GM23338 (cell line): Measurements from ENCODE around the gene MYO5C. TPM values are rescaled to one million over a fixed set of nuclear protein-coding genes. Genes with fewer than 3 reads are reported as not detected.

Source experiments
- ATAC-seq: fragments of 200-7000 bp; cut with Tn5 transposase; 3 replicates; pipeline ENCODE4 v1.9.1; 2020
- DNase-seq: peaks from one replicate; pipeline ENCODE4 v3.0.0-alpha.2; 2015; ENCODE audit warnings: low spot score
- H2AFZ ChIP-seq: fragments of 200-600 bp; sonication (generic); 2 replicates; pipeline ENCODE4 v1.8.0; 2016; ENCODE audit warnings: antibody characterized with exemption, mild to moderate bottlenecking, moderate library complexity
- H3F3A ChIP-seq: fragments of 200-600 bp; sonication (generic); replicated peaks from 2 replicates; pipeline ENCODE4 v1.8.0; 2017; ENCODE audit warnings: antibody characterized with exemption, mixed run types, low read depth
- H3K27ac ChIP-seq: fragments of 200-600 bp; sonication (generic); 2 replicates; pipeline ENCODE4 v1.6.1; 2016; ENCODE audit warnings: low read depth
- H3K27me3 ChIP-seq: fragments of 200-600 bp; sonication (generic); 2 replicates; pipeline ENCODE4 v1.8.0; 2016; ENCODE audit warnings: mild to moderate bottlenecking, mixed run types, moderate library complexity; ENCODE audit not compliant: insufficient read depth
- H3K36me3 ChIP-seq: fragments of 200-600 bp; sonication (generic); 2 replicates; pipeline ENCODE4 v1.8.0; 2016; ENCODE audit warnings: mild to moderate bottlenecking; ENCODE audit not compliant: insufficient read depth
- H3K4me1 ChIP-seq: fragments of 200-600 bp; sonication (generic); 2 replicates; pipeline ENCODE4 v1.8.0; 2016; ENCODE audit warnings: mild to moderate bottlenecking, moderate library complexity; ENCODE audit not compliant: insufficient read depth
- H3K4me2 ChIP-seq: fragments of 200-600 bp; sonication (generic); 2 replicates; pipeline ENCODE4 v1.7.1; 2017; ENCODE audit warnings: mixed run types
- H3K4me3 ChIP-seq: fragments of 200-600 bp; sonication (generic); 2 replicates; pipeline ENCODE4 v1.6.1; 2016; ENCODE audit warnings: mixed run types
- H3K79me2 ChIP-seq: fragments of 200-600 bp; sonication (generic); replicated peaks from 2 replicates; pipeline ENCODE4 v1.8.0; 2017; ENCODE audit warnings: mild to moderate bottlenecking; ENCODE audit not compliant: insufficient read depth
- H3K9me2 ChIP-seq: fragments of 200-600 bp; sonication (generic); 2 replicates; pipeline ENCODE4 v1.8.0; 2017; ENCODE audit not compliant: insufficient read depth
- H4K20me1 ChIP-seq: fragments of 200-600 bp; sonication (generic); replicated peaks from 2 replicates; pipeline ENCODE4 v1.8.0; 2017; ENCODE audit warnings: mild to moderate bottlenecking; ENCODE audit not compliant: insufficient read depth
- H3K27ac Mint-ChIP-seq: 2 replicates; pipeline ENCODE4 v1.8.0; 2020; ENCODE audit warnings: inconsistent platforms, mild to moderate bottlenecking, moderate library complexity, mixed read lengths
- H3K27me3 Mint-ChIP-seq: 3 replicates; pipeline ENCODE4 v1.8.0; 2022; ENCODE audit warnings: low read depth, mild to moderate bottlenecking, moderate library complexity, mixed read lengths, inconsistent platforms; ENCODE audit not compliant: insufficient read depth, poor library complexity
- H3K36me3 Mint-ChIP-seq: 3 replicates; pipeline ENCODE4 v1.8.0; 2021; ENCODE audit warnings: low read depth, mild to moderate bottlenecking, inconsistent platforms, moderate library complexity, mixed read lengths
- H3K4me1 Mint-ChIP-seq: 3 replicates; pipeline ENCODE4 v1.8.0; 2020; ENCODE audit warnings: mild to moderate bottlenecking, inconsistent platforms, mixed read lengths
- H3K4me3 Mint-ChIP-seq: 3 replicates; pipeline ENCODE4 v1.8.0; 2021; ENCODE audit warnings: moderate library complexity, mild to moderate bottlenecking, inconsistent platforms, mixed read lengths
- H3K9me3 Mint-ChIP-seq: 3 replicates; pipeline ENCODE4 v1.8.0; 2020; ENCODE audit warnings: moderate library complexity, mild to moderate bottlenecking, inconsistent platforms, mixed read lengths
- CREB1 ChIP-seq: fragments of 250-450 bp; sonication (Bioruptor Pico); IDR thresholded peaks from 2 replicates; pipeline ENCODE4 v1.5.0; 2020; ENCODE audit warnings: low read depth, mild to moderate bottlenecking, moderate library complexity
- EZH2 ChIP-seq: fragments of 200-600 bp; sonication (generic); IDR thresholded peaks from one replicate; pipeline ENCODE4 v1.8.0; 2017; ENCODE audit warnings: antibody characterized with exemption, mild to moderate bottlenecking, low read depth; ENCODE audit not compliant: unreplicated experiment
- STAT1 ChIP-seq: IDR thresholded peaks from one replicate; pipeline ENCODE4 v1.6.1; 2016; ENCODE audit warnings: antibody characterized with exemption; ENCODE audit not compliant: unreplicated experiment
- ZNF114 ChIP-seq: fragments of 250-450 bp; sonication (Bioruptor Pico); IDR thresholded peaks from 2 replicates; pipeline ENCODE4 v1.5.0; 2020; ENCODE audit warnings: mild to moderate bottlenecking, moderate library complexity
- ZNF331 ChIP-seq: fragments of 250-450 bp; sonication (Bioruptor Pico); IDR thresholded peaks from 2 replicates; pipeline ENCODE4 v1.5.0; 2020; ENCODE audit warnings: low read depth, mild to moderate bottlenecking, moderate library complexity
- polyA plus RNA-seq: library from polyadenylated mRNA; unstranded; fragments of >200 nt; fragmentation: Nextera tagmentation; extraction: Ambion mirVana; gene quantifications from 2 replicates; pipeline ENCODE4 v1.2.1, GENCODE V29; 2016
- total RNA-seq: library from RNA; depleted of rRNA; stranded (reverse); fragments of >200 nt; shearing (Covaris generic); gene quantifications from 2 replicates; pipeline ENCODE4 v1.2.3, GENCODE V29; 2014
- TF ChIP-seq, protein P1 (sequence below): IDR thresholded peaks from 2 replicates; pipeline ENCODE4 v1.6.1; 2016; ENCODE audit warnings: antibody characterized with exemption
- TF ChIP-seq, protein P2 (sequence below): fragments of 250-450 bp; sonication (Bioruptor Pico); IDR thresholded peaks from 2 replicates; pipeline ENCODE4 v1.5.0; 2020; ENCODE audit warnings: mild to moderate bottlenecking, moderate library complexity

MYO5C gene
- total and polyA plus RNA-seq, 2 experiments from 2014 or later = 7.9 to 28.8 TPM

DNA sequence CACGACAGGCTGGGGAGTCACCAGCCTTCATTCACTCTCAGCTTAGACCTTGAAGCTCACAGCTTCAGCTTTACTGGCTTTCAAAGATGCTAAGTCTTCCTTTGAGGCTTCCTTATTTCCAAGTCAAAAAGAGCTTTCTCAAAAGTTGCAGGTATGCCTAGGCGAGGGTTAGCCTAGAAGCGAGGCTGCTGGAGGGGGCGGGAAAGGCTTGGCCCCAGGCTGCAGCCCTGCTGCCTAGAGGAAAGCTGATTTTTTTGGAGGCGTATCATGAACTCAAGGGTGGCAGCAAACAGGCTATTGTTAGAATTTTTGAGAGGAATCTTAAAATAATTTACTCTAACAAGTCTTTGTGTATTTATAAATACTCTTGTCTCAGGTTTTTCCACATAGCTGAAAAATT, 37.1 kb downstream of the MYO5C start:
- Histone ChIP-seq H3K4me2 (no peak overlapping the region), H3K27me3 (no peaks in the 10 kb centered on the region), H3K4me3 (no peak overlapping the region), H4K20me1 (no peaks in the 10 kb centered on the region), H3K4me1 (peaks cover 24% of the 10 kb centered on the region), H3F3A (peaks cover 2% of the 10 kb centered on the region; the same call in 1 of the 2 replicates), H3K36me3 (no peaks in the 10 kb centered on the region; the same call in 1 of the 2 replicates), H3K27ac (peak overlapping the region; percentile 65), H3K9me2 (no peaks in the 10 kb centered on the region), H3K79me2 (no peaks in the 10 kb centered on the region), H2AFZ (no peak overlapping the region)
- peaks cover 52% of the 10 kb centered on the region for H3K4me1 Mint-ChIP-seq
- peak overlapping the region; percentile 50 for H3K27ac Mint-ChIP-seq
- H3K9me3 Mint-ChIP-seq = no peaks in the 10 kb centered on the region; the same call in 2 of the 3 replicates
- peak; percentile 13 for DNase-seq
- H3K36me3 Mint-ChIP-seq = peaks cover 40% of the 10 kb centered on the region
- peak; percentile 5 for ATAC-seq
- TF ChIP-seq ZNF331 (CRISPR knock-in tag) (no peak), EZH2 (no peak), ZNF114 (CRISPR knock-in tag) (no peak), CREB1 (CRISPR knock-in tag) (no peak), STAT1 (no peak)
- TF ChIP-seq, protein P1, sequence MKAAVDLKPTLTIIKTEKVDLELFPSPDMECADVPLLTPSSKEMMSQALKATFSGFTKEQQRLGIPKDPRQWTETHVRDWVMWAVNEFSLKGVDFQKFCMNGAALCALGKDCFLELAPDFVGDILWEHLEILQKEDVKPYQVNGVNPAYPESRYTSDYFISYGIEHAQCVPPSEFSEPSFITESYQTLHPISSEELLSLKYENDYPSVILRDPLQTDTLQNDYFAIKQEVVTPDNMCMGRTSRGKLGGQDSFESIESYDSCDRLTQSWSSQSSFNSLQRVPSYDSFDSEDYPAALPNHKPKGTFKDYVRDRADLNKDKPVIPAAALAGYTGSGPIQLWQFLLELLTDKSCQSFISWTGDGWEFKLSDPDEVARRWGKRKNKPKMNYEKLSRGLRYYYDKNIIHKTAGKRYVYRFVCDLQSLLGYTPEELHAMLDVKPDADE = no peak
- TF ChIP-seq, protein P2, sequence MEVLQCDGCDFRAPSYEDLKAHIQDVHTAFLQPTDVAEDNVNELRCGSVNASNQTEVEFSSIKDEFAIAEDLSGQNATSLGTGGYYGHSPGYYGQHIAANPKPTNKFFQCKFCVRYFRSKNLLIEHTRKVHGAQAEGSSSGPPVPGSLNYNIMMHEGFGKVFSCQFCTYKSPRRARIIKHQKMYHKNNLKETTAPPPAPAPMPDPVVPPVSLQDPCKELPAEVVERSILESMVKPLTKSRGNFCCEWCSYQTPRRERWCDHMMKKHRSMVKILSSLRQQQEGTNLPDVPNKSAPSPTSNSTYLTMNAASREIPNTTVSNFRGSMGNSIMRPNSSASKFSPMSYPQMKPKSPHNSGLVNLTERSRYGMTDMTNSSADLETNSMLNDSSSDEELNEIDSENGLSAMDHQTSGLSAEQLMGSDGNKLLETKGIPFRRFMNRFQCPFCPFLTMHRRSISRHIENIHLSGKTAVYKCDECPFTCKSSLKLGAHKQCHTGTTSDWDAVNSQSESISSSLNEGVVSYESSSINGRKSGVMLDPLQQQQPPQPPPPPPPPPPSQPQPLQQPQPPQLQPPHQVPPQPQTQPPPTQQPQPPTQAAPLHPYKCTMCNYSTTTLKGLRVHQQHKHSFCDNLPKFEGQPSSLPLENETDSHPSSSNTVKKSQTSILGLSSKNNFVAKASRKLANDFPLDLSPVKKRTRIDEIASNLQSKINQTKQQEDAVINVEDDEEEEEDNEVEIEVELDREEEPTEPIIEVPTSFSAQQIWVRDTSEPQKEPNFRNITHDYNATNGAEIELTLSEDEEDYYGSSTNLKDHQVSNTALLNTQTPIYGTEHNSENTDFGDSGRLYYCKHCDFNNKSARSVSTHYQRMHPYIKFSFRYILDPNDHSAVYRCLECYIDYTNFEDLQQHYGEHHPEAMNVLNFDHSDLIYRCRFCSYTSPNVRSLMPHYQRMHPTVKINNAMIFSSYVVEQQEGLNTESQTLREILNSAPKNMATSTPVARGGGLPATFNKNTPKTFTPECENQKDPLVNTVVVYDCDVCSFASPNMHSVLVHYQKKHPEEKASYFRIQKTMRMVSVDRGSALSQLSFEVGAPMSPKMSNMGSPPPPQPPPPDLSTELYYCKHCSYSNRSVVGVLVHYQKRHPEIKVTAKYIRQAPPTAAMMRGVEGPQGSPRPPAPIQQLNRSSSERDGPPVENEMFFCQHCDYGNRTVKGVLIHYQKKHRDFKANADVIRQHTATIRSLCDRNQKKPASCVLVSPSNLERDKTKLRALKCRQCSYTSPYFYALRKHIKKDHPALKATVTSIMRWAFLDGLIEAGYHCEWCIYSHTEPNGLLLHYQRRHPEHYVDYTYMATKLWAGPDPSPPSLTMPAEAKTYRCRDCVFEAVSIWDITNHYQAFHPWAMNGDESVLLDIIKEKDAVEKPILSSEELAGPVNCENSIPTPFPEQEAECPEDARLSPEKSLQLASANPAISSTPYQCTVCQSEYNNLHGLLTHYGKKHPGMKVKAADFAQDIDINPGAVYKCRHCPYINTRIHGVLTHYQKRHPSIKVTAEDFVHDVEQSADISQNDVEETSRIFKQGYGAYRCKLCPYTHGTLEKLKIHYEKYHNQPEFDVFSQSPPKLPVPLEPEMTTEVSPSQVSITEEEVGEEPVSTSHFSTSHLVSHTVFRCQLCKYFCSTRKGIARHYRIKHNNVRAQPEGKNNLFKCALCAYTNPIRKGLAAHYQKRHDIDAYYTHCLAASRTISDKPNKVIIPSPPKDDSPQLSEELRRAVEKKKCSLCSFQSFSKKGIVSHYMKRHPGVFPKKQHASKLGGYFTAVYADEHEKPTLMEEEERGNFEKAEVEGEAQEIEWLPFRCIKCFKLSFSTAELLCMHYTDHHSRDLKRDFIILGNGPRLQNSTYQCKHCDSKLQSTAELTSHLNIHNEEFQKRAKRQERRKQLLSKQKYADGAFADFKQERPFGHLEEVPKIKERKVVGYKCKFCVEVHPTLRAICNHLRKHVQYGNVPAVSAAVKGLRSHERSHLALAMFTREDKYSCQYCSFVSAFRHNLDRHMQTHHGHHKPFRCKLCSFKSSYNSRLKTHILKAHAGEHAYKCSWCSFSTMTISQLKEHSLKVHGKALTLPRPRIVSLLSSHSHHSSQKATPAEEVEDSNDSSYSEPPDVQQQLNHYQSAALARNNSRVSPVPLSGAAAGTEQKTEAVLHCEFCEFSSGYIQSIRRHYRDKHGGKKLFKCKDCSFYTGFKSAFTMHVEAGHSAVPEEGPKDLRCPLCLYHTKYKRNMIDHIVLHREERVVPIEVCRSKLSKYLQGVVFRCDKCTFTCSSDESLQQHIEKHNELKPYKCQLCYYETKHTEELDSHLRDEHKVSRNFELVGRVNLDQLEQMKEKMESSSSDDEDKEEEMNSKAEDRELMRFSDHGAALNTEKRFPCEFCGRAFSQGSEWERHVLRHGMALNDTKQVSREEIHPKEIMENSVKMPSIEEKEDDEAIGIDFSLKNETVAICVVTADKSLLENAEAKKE (CRISPR knock-in tag) = no peak
- H3K4me3 Mint-ChIP-seq = no peak overlapping the region
- peaks cover 14% of the 10 kb centered on the region for H3K27me3 Mint-ChIP-seq
